Left lung (tissue), 10 donors: ENCODE data around the gene GMEB2. TPM values are rescaled to one million over a fixed set of nuclear protein-coding genes. Genes with fewer than 3 reads are reported as not detected.

Source experiments
- ATAC-seq: fragments of 200-7000 bp; cut with Tn5 transposase; one replicate; pipeline ENCODE4 v1.9.1; 2020; ENCODE audit warnings: moderate library complexity
- DNase-seq, 4 donors: peaks; one replicate each; pipeline ENCODE4 v3.0.0-alpha.2; 2013 to 2020
- H3K27ac ChIP-seq, 2 donors: fragments of 200-600 bp; sonication (generic) in 1 of 2; one replicate each; pipeline versions ENCODE4 v1.5.0 to v1.8.0; 2020 to 2021
- H3K27me3 ChIP-seq, 2 donors: fragments of 200-600 bp; sonication (generic) in 1 of 2; one replicate each; pipeline versions ENCODE4 v1.5.0 to v1.8.0; 2020 to 2021
- H3K36me3 ChIP-seq, 2 donors: fragments of 200-600 bp; sonication (generic) in 1 of 2; one replicate each; pipeline versions ENCODE4 v1.5.0 to v1.8.0; 2020 to 2021
- H3K4me1 ChIP-seq, 2 donors: fragments of 200-600 bp; one replicate each; pipeline ENCODE4 v1.8.0; 2021
- H3K4me3 ChIP-seq, 2 donors: fragments of 200-600 bp; sonication (generic) in 1 of 2; one replicate each; pipeline versions ENCODE4 v1.5.0 to v1.8.0; 2020 to 2021; ENCODE audit warnings: mild to moderate bottlenecking in 1 of 2
- H3K9me3 ChIP-seq, 2 donors: fragments of 200-600 bp; sonication (generic) in 1 of 2; one replicate each; pipeline versions ENCODE4 v1.5.0 to v1.8.0; 2020 to 2021
- CTCF ChIP-seq, 2 donors: fragments of 200-600 bp; sonication (generic) in 1 of 2; IDR thresholded peaks; one replicate each; pipeline versions ENCODE4 v1.5.0 to v1.8.0; 2021; ENCODE audit warnings: antibody characterized with exemption in 2 of 2
- intact Hi-C, 2 donors: fragments of 100-400 bp; cut with DNase I; formaldehyde crosslinking; loops; one replicate each; pipeline versions ENCODE4 v1.11.2 to v1.14.2; 2022
- polyA plus RNA-seq, 6 donors: library from polyadenylated mRNA; unstranded; fragments of 120-200 nt; gene quantifications; one replicate each; pipeline ENCODE4 v1.2.1, GENCODE V29; 2013; ENCODE audit not compliant: insufficient read length in 6 of 6
- total RNA-seq, 2 donors: library from RNA; stranded (reverse); fragmentation: NEBNext Ultra II Directional; extraction: Animal tissue kit (Norgen Biotek cat#: 25700); gene quantifications; one replicate each; pipeline ENCODE4 v1.2.1, GENCODE V29; 2021
- donor health status: DM: no; HTN: yes; CAD: no.
- donor health status: DM: no; HTN: no; CAD: no.

The GMEB2 gene
- total and polyA plus RNA-seq, 8 donors = 8.1 to 12.4 (median 10.2) TPM

GRCh38 chr20:63591786-63592355 lies 35.0 kb downstream of the GMEB2 start:
- Histone ChIP-seq H3K36me3 (peaks cover 0 to 94% of the 10 kb centered on the region in 2 donors), H3K9me3 (no peaks in the 10 kb centered on the region), H3K27ac (no peak overlapping the region), H3K4me1 (no peaks in the 10 kb centered on the region), H3K27me3 (no peaks in the 10 kb centered on the region), H3K4me3 (no peak overlapping the region)
- intact Hi-C loops = no loop called here
- DNase-seq = peak in 1 of 4 donors; percentile 50
- no peak for ATAC-seq
- TF ChIP-seq CTCF (IDR thresholded peaks at IDR 0.05) = no peak

- intact Hi-C loops = no loop called here
- no peak overlapping the region for H3K27ac ChIP-seq
- H3K4me3 ChIP-seq = no peak overlapping the region
- no peaks in the 10 kb centered on the region for H3K4me1 ChIP-seq
- TF ChIP-seq CTCF (IDR thresholded peaks at IDR 0.05) = no peak
- H3K9me3 ChIP-seq = no peaks in the 10 kb centered on the region
- no peak for DNase-seq
- peaks cover 0 to 89% of the 10 kb centered on the region in 2 donors for H3K36me3 ChIP-seq
- H3K27me3 ChIP-seq = no peaks in the 10 kb centered on the region
- no peak for ATAC-seq
Observed at GRCh38 chr20:63591147-63591533, 35.8 kb downstream of the GMEB2 start.

DNA sequence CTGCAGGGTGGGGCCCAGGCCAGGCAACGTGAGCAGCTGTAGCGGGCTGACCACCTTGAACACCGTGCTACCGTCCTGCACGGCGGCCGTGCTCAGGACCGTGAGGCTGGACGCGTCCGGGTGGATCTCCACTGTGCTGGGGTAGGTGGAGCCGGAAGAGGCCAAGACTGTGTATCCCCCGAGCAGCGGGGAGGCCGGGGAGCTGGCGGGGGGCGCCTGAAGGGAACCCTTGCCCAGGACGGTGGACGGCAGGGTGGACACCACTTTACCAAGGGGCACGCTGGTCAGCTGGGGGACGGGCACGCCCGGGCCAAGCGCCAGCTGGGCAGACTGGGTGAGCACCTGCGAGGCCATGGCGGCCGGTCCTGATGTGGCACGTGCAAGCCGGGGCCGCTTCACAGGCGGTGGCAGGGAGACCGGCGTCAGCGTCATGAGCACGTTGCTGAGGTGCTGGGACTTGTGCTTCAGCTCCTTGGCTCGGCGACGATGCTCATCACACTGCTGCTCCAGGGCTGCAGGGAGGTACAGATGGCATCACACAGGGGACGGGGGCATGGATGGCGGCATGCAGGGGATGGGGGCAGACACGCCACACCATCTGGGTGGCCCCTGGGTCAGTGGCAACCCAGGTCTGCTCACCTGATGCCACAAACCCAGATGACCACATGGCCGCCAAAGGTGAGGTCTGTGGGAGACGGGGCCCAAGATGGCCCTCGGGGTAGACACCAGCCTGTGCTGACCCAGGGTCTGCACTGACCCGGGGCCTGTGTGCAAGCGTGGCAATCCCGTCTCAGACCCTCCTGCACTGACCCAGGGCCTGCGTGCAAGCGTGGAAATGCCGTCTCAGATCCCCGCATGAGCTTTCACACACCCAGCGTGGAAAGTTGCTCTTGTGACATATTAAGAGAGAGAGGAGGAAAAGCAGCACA lies 36.4 kb downstream of the GMEB2 start:
- Histone ChIP-seq H3K9me3 (no peaks in the 10 kb centered on the region), H3K27ac (no peak overlapping the region), H3K27me3 (no peaks in the 10 kb centered on the region), H3K4me3 (no peak overlapping the region), H3K4me1 (no peaks in the 10 kb centered on the region), H3K36me3 (peaks cover 0 to 83% of the 10 kb centered on the region in 2 donors)
- no peak for TF ChIP-seq CTCF (IDR thresholded peaks at IDR 0.05)
- ATAC-seq = no peak
- intact Hi-C loops = no loop called here
- peak in 1 of 4 donors; percentile 63 for DNase-seq

DNA sequence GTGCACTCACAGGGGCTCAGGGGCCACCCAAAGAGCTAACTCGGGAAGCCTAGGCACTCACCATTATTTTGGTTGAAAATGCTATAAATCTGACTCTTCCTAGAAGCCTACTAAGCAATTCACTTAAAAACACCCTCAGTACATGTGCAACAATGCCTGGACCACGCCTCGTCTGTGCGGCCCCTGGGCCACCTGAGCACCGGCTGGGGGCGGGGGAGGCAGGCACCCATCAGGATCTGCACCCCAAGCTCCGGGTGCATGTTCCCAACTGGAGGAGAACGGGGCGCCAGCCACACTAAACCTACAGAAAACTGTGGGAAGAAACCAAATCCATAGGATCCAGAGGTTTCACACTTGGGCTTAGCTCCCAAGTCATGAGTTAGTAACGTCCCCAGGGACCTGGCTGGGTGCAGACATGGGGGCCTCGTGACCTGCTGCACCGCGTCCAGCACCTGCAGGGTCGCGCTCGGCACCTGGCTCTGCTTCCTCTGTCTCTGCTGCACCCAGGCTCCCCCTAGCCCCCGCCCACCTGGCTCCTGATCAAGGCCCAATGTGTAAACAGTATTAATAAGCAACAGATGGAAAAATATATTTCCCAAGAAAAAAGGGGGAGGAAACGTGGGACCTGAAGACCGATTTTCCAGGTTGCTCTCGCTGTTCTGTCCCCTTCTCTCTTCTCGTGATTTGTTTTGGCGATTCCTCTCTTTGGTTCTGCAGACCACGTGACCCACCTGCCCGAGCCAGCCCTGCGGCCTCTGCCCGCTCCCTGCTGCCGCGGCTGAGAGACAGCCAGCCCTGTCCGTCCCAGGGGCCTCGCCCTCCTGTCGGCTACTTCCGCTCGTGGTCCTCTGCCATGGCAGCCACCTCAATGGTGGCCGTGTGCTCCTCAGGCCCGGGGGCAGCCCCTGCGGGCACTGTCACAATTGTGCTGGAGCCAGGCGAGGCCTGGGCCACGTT lies 37.4 kb downstream of the GMEB2 start:
- ATAC-seq (no peak), DNase-seq (peak in 1 of 4 donors; percentile 60)
- Histone ChIP-seq H3K27ac (no peak overlapping the region), H3K9me3 (no peaks in the 10 kb centered on the region), H3K36me3 (peaks cover 0 to 73% of the 10 kb centered on the region in 2 donors), H3K27me3 (no peaks in the 10 kb centered on the region), H3K4me1 (no peaks in the 10 kb centered on the region), H3K4me3 (no peak overlapping the region)
- intact Hi-C loops = no loop called here
- no peak for TF ChIP-seq CTCF (IDR thresholded peaks at IDR 0.05)
